K562 (cell line): ENCODE measurements around the gene UBXN11. TPM values are rescaled to one million over a fixed set of nuclear protein-coding genes. Genes with fewer than 3 reads are reported as not detected.

Experiments
- ATAC-seq: fragments of 200-7000 bp; cut with Tn5 transposase; 3 replicates; pipeline ENCODE4 v1.9.1; 2020; ENCODE audit warnings: moderate library complexity
- BruUV-seq: library from RNA; stranded (reverse); fragments of 400-500 nt; replicated peaks from 2 replicates; lab custom pipeline; 2021; lab: Mats Ljungman, UMichigan
- CTCF ChIA-PET: fragments of 300-600 bp; formaldehyde crosslinking; extraction: SDS; loops from one replicate; lab custom pipeline; 2021; ENCODE audit warnings: low intra/inter-chr PET ratio; lab: Yijun Ruan, JAX
- POLR2A ChIA-PET: fragments of 300-600, 350-650 bp; sonication (Branson Sonifier 250); formaldehyde crosslinking; extraction: SDS; loops from one replicate; lab custom pipeline; 2021; ENCODE audit warnings: antibody characterized with exemption, inconsistent platforms; lab: Yijun Ruan, JAX
- DNase-seq, 4 experiments: peaks; one replicate each; pipeline versions ENCODE4 v3.0.0 to v3.0.0-alpha.2; 2011 to 2018; ENCODE audit warnings: low spot score in 3 of 4, mixed read lengths in 3 of 4; ENCODE audit errors: extremely low read depth in 1 of 4
- FAIRE-seq: peaks from 2 replicates; lab custom pipeline; 2011; peaks lifted over from hg19 to GRCh38; lab: Jason Lieb, UNC
- H2AFZ ChIP-seq: 2 replicates; pipeline ENCODE4 v1.6.0; 2011; ENCODE audit warnings: low read depth, low read length, control low read depth, inconsistent platforms
- H3K27ac ChIP-seq: fragments of 200-600 bp; 3 replicates; pipeline ENCODE4 v1.8.0; 2011; ENCODE audit warnings: low read depth, mild to moderate bottlenecking, control low read depth, inconsistent platforms, low read length, moderate library complexity, mixed read lengths; ENCODE audit errors: extremely low read depth
- H3K27me3 ChIP-seq, 2 experiments: fragments of 300-600 bp in 1 of 2; 2 replicates in 1 of 2; 3 replicates in 1 of 2; pipeline versions ENCODE4 v1.6.0 to v1.8.0; 2011; ENCODE audit warnings: inconsistent platforms in 2 of 2, low read length in 2 of 2, mild to moderate bottlenecking in 1 of 2, mixed read lengths in 1 of 2, moderate library complexity in 1 of 2; ENCODE audit not compliant: control insufficient read depth in 2 of 2, insufficient read depth in 2 of 2
- H3K36me3 ChIP-seq: fragments of 300-600 bp; 3 replicates; pipeline ENCODE4 v1.8.0; 2011; ENCODE audit warnings: mild to moderate bottlenecking, low read length, inconsistent platforms; ENCODE audit not compliant: control insufficient read depth, insufficient read depth
- H3K4me1 ChIP-seq, 2 experiments: fragments of 200-600 bp in 1 of 2; replicated peaks in 1 of 2; 2 replicates in 1 of 2; 3 replicates in 1 of 2; pipeline versions ENCODE4 v1.5.1 to v1.8.0; 2011; ENCODE audit warnings: inconsistent platforms in 2 of 2, low read length in 2 of 2, mild to moderate bottlenecking in 1 of 2, mixed read lengths in 1 of 2, moderate library complexity in 1 of 2; ENCODE audit not compliant: control insufficient read depth in 2 of 2, insufficient read depth in 2 of 2
- H3K4me2 ChIP-seq: 2 replicates; pipeline ENCODE4 v1.6.1; 2011; ENCODE audit warnings: low read length, control low read depth, inconsistent platforms, mixed read lengths; ENCODE audit not compliant: insufficient read depth
- H3K4me3 ChIP-seq: fragments of 200-600 bp; sonication (generic), shearing (Covaris generic); 2 replicates; pipeline ENCODE4 v1.5.1; 2016; ENCODE audit warnings: control low read depth, inconsistent platforms
- H3K79me2 ChIP-seq: fragments of 200-600 bp; 3 replicates; pipeline ENCODE4 v1.8.0; 2011; ENCODE audit warnings: low read length, inconsistent platforms; ENCODE audit not compliant: control insufficient read depth, insufficient read depth
- H3K9ac ChIP-seq, 2 experiments: 2 replicates each; pipeline versions ENCODE4 v1.6.0 to v1.6.1; 2011; ENCODE audit warnings: low read depth in 2 of 2, low read length in 2 of 2, control low read depth in 1 of 2, inconsistent platforms in 1 of 2, mild to moderate bottlenecking in 1 of 2, mixed read lengths in 1 of 2; ENCODE audit not compliant: insufficient read depth in 1 of 2
- H3K9me1 ChIP-seq: one replicate; pipeline ENCODE4 v1.6.0; 2011; ENCODE audit warnings: inconsistent platforms, mild to moderate bottlenecking, low read length, moderate library complexity; ENCODE audit not compliant: control insufficient read depth, insufficient read depth
- H3K9me3 ChIP-seq: replicated peaks from 2 replicates; pipeline ENCODE4 v1.5.1; 2011; ENCODE audit warnings: low read depth, low read length, inconsistent platforms; ENCODE audit not compliant: control insufficient read depth, insufficient read depth
- H4K20me1 ChIP-seq: replicated peaks from 2 replicates; pipeline ENCODE4 v1.6.1; 2011; ENCODE audit warnings: low read length, inconsistent platforms, mixed read lengths; ENCODE audit not compliant: control insufficient read depth, insufficient read depth
- ARID1B ChIP-seq: fragments of 450-650 bp; IDR thresholded peaks from 2 replicates; pipeline ENCODE4 v1.6.1; 2016; ENCODE audit warnings: antibody characterized with exemption, mild to moderate bottlenecking, inconsistent platforms
- BCOR ChIP-seq: fragments of 450-650 bp; IDR thresholded peaks from 2 replicates; pipeline ENCODE4 v1.6.1; 2016
- BRF1 ChIP-seq: IDR thresholded peaks from 3 replicates; pipeline ENCODE4 v1.6.1; 2011; ENCODE audit warnings: borderline replicate concordance, mild to moderate bottlenecking; ENCODE audit not compliant: insufficient read length; ENCODE audit errors: extremely low read depth
- GABPB1 ChIP-seq: sonication (generic); formaldehyde crosslinking; IDR thresholded peaks from 2 replicates; pipeline ENCODE4 v1.8.0; 2022; ENCODE audit warnings: mild to moderate bottlenecking, missing genetic modification reagents
- HMG20A ChIP-seq: fragments of 450-650 bp; formaldehyde crosslinking; conservative IDR thresholded peaks from 2 replicates; pipeline ENCODE4 v1.4.0; 2020; ENCODE audit warnings: mild to moderate bottlenecking, mixed read lengths
- HMGXB4 ChIP-seq: sonication (generic); formaldehyde crosslinking; IDR thresholded peaks from 2 replicates; pipeline ENCODE4 v1.8.1; 2023; ENCODE audit warnings: mild to moderate bottlenecking, missing genetic modification reagents
- JUN ChIP-seq, 2 experiments: sonication (generic) in 1 of 2; formaldehyde crosslinking in 1 of 2; IDR thresholded peaks; 2 replicates each; pipeline versions ENCODE4 v1.6.1 to v1.8.0; 2012 to 2022; ENCODE audit warnings: borderline replicate concordance in 2 of 2, mild to moderate bottlenecking in 2 of 2, improper control_type of control experiment in 1 of 2, low read depth in 1 of 2, low read length in 1 of 2, missing genetic modification reagents in 1 of 2
- KLF16 ChIP-seq: IDR thresholded peaks from 2 replicates; pipeline ENCODE4 v1.6.1; 2016; ENCODE audit warnings: antibody characterized with exemption
- MTA1 ChIP-seq: fragments of 450-650 bp; IDR thresholded peaks from 2 replicates; pipeline ENCODE4 v1.6.1; 2017; ENCODE audit warnings: borderline replicate concordance
- SRSF1 ChIP-seq: fragments of 200-400 bp; formaldehyde crosslinking; IDR thresholded peaks from 2 replicates; pipeline ENCODE4 v1.6.1; 2017; ENCODE audit warnings: mild to moderate bottlenecking, low read depth, low read length, moderate library complexity
- TBP ChIP-seq: optimal IDR thresholded peaks from 2 replicates; pipeline ENCODE3; 2011; ENCODE audit warnings: low read depth, low read length, improper control_type of control experiment
- WHSC1 ChIP-seq: IDR thresholded peaks from one replicate; pipeline ENCODE4 v1.6.1; 2012; ENCODE audit warnings: low read length, control low read depth, inconsistent platforms
- ZNF23 ChIP-seq: fragments of 250-450 bp; sonication (Bioruptor Pico); IDR thresholded peaks from 2 replicates; pipeline ENCODE4 v1.4.0; 2020; ENCODE audit warnings: mild to moderate bottlenecking
- ZNF232 ChIP-seq: sonication (generic); formaldehyde crosslinking; IDR thresholded peaks from 2 replicates; pipeline ENCODE4 v1.8.0; 2022; ENCODE audit warnings: mild to moderate bottlenecking, missing genetic modification reagents
- ZNF766 ChIP-seq: fragments of 200-800 bp; sonication (Bioruptor generic); conservative IDR thresholded peaks from 2 replicates; pipeline ENCODE4 v1.6.1; 2016; ENCODE audit warnings: missing genetic modification characterization, missing compliant biosample characterization
- WGBS: fragments of 100-300 bp; shearing (Covaris generic); methylation state at CpG from one replicate; pipeline ENCODE4 v1.1.6; 2016; ENCODE audit warnings: low coverage, mixed read lengths; ENCODE audit not compliant: insufficient coverage; ENCODE audit errors: missing lambda C conversion rate; 5-methylcytosine and 5-hydroxymethylcytosine counted together
- in situ Hi-C: fragments of 300-500 bp; cut with MboI; formaldehyde crosslinking; loops from 4 replicates; pipeline ENCODE4 v1.15.0; 2018; ENCODE audit warnings: inconsistent platforms, mixed read lengths
- intact Hi-C: fragments of 100-400 bp; cut with micrococcal nuclease; formaldehyde crosslinking; loops from 2 replicates; pipeline ENCODE4 v1.14.2; 2022
- polyA plus RNA-seq, 8 experiments: library from polyadenylated mRNA; depleted of rRNA in 4 of 8; stranded (reverse) in 5 of 8; unstranded in 3 of 8; fragments of >200 nt; fragmentation: Nextera tagmentation in 2 of 8; fragmentation: Illumina TruSeq in 1 of 8; extraction: Ambion mirVana in 2 of 8; extraction: Trizol in 1 of 8; gene quantifications; 2 replicates each; pipeline versions ENCODE4 v1.2.1 to v1.2.3, GENCODE V29; 2011 to 2014; ENCODE audit warnings: inconsistent platforms in 1 of 8, missing spikeins in 1 of 8
- total RNA-seq, 7 experiments: library from RNA; depleted of rRNA in 6 of 7; stranded (reverse); fragments of >200 nt in 6 of 7; fragmentation: Illumina TruSeq in 2 of 7; extraction: Trizol in 2 of 7; gene quantifications; 2 replicates each; pipeline versions ENCODE4 v1.2.1 to v1.2.3, GENCODE V29; 2011 to 2021; ENCODE audit warnings: low replicate concordance in 1 of 7
- TF ChIP-seq, protein P1 (sequence below): fragments of 250-450 bp; sonication (Bioruptor Pico); IDR thresholded peaks from 2 replicates; pipeline ENCODE4 v1.4.0; 2020; ENCODE audit warnings: mild to moderate bottlenecking, moderate library complexity

The UBXN11 gene
- total and polyA plus RNA-seq, 9 of the 15 experiments (the other 6 are each of a cell fraction or from before 2014, with no cell fraction given), result 0.48 to 34.3 (median 11.3) TPM

DNA sequence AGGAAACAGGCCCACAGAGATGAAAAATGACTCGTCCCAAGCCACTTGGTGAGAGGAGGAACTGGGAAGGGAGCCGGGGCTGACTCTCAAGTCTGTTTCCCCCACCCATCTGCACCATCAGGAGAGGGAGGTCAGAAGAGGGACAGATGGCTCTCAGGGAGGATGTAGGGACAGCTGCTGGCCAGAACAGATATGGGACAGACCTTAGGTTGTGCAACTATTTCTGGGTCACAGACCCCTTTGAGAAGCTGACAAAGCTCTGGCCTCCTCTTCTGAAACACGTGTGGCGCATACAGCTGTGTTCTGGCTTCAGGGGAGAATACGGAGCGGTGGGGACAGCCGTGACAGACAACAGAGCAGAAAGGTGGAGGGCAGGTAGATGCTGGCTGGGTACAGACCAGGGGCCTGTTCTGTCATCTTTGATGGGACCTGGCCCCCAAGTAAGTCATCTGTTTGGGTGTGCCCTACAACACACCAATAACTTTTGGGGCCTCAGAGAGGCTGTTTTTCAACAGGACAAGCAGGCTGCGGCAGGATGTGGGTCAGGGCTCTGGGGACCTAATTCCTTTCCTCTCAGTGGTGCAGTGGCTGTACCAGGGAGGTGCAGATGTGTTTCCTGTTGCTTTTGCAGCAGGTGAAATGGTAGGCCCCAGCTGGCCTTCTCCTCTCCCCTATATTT lies 19.3 kb downstream of the UBXN11 start (continued):
- TF ChIP-seq GABPB1 (CRISPR knock-in tag) (peak; percentile 69), ARID1B (peak; percentile 97)
- TF ChIP-seq, all 486 proteins: peak for 156

GRCh38 chr1:26286064-26286416 lies 20.4 kb downstream of the UBXN11 start:
- ATAC-seq (no peak), FAIRE-seq (no peak), DNase-seq (no peak)
- CTCF ChIA-PET, result interaction anchor here (2.3 to 4.2 kb wide), 4 partner anchors 36 to 131 kb away, joined by 12 to 29 read pairs (median 19); no protein-coding TSS in a partner anchor
- Histone ChIP-seq H3K27me3 (no peaks in the 10 kb centered on the region), H3K27ac (peak overlapping the region; percentile 69), H3K36me3 (peaks cover 28% of the 10 kb centered on the region), H3K4me1 (peaks cover 80 to 99% of the 10 kb centered on the region in 2 experiments), H3K79me2 (peaks cover 7% of the 10 kb centered on the region; the same call in 2 of the 3 replicates), H3K4me3 (no peak overlapping the region), H3K9ac (peak overlapping the region; percentile 27 to 61), H3K9me1 (no peaks in the 10 kb centered on the region), H4K20me1 (no peaks in the 10 kb centered on the region), H2AFZ (no peak overlapping the region), H3K9me3 (no peaks in the 10 kb centered on the region), H3K4me2 (0 out of 2 replicates have a peak overlapping the region, but pooled peaks have one; percentile 2)
- POLR2A ChIA-PET, result interaction anchor here (0.6 to 2.1 kb wide), 12 partner anchors 21 to 352 kb away, joined by 3 to 11 read pairs (median 3); partner anchors contain the start of gene CD52
- in situ Hi-C loops, result loop anchor here (5.0 kb wide), 1 partner anchor 36 kb away; no protein-coding TSS in a partner anchor
- 54% methylated on average over 2 of the region's 2 CpGs for WGBS
- intact Hi-C loops, result no loop called here
- BruUV-seq, result no TSS peak
- no peak for TF ChIP-seq BRF1
- no peak for TF ChIP-seq ZNF23 (CRISPR knock-in tag)
- peak; percentile 0 for TF ChIP-seq WHSC1
- TF ChIP-seq SRSF1, result no peak
- TF ChIP-seq HMGXB4 (CRISPR knock-in tag), result no peak
- TF ChIP-seq KLF16, result 0 out of 2 replicates have a peak, but pooled peaks have one; percentile 2
- TF ChIP-seq JUN (IDR thresholded peaks at IDR 0.05; ENCODE audit: borderline replicate concordance, low read depth, low read length), result 0 out of 2 replicates have a peak, but pooled peaks have one; percentile 9
- no peak for TF ChIP-seq JUN (CRISPR knock-in tag; IDR thresholded peaks at IDR 0.05; ENCODE audit: borderline replicate concordance)
- TF ChIP-seq, protein P1, sequence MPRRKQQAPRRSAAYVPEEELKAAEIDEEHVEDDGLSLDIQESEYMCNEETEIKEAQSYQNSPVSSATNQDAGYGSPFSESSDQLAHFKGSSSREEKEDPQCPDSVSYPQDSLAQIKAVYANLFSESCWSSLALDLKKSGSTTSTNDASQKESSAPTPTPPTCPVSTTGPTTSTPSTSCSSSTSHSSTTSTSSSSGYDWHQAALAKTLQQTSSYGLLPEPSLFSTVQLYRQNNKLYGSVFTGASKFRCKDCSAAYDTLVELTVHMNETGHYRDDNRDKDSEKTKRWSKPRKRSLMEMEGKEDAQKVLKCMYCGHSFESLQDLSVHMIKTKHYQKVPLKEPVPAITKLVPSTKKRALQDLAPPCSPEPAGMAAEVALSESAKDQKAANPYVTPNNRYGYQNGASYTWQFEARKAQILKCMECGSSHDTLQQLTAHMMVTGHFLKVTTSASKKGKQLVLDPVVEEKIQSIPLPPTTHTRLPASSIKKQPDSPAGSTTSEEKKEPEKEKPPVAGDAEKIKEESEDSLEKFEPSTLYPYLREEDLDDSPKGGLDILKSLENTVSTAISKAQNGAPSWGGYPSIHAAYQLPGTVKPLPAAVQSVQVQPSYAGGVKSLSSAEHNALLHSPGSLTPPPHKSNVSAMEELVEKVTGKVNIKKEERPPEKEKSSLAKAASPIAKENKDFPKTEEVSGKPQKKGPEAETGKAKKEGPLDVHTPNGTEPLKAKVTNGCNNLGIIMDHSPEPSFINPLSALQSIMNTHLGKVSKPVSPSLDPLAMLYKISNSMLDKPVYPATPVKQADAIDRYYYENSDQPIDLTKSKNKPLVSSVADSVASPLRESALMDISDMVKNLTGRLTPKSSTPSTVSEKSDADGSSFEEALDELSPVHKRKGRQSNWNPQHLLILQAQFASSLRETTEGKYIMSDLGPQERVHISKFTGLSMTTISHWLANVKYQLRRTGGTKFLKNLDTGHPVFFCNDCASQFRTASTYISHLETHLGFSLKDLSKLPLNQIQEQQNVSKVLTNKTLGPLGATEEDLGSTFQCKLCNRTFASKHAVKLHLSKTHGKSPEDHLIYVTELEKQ (CRISPR knock-in tag), result no peak
- 0 out of 2 replicates have a peak, but pooled peaks have one; percentile 36 for TF ChIP-seq ZNF232 (CRISPR knock-in tag)
- TF ChIP-seq HMG20A, result no peak
- TF ChIP-seq TBP, result peak; percentile 10
- TF ChIP-seq MTA1, result no peak
- no peak for TF ChIP-seq ZNF766 (CRISPR knock-in tag)
- TF ChIP-seq BCOR, result 0 out of 2 replicates have a peak, but pooled peaks have one; percentile 10
